ENCODE results near the gene CDH23.

CDH23 gene

DNA sequence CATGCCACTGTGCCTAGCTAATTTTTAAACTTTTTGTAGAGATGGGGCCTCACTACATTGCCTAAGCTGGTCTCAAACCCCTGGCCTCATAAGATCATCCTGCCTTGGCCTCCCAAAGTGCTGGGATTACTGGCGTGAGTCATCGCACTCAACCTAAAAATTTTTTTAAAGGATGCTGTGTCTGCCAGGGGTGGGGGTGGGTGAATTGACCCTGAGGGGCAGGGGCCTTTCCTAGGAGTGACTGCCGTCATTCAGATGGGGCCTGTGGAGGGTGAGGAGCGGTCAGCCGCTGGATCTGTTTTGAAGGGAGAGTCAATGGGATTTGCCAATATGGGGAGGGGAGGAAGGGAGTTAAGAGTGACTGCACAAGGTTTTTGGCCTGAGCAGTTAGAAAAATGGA lies 233.4 kb downstream of the CDH23 start:
- DNase-seq: no peak

GRCh38 chr10:71631007-71631861 lies 234.5 kb downstream of the CDH23 start:
- DNase-seq: no peak

DNA sequence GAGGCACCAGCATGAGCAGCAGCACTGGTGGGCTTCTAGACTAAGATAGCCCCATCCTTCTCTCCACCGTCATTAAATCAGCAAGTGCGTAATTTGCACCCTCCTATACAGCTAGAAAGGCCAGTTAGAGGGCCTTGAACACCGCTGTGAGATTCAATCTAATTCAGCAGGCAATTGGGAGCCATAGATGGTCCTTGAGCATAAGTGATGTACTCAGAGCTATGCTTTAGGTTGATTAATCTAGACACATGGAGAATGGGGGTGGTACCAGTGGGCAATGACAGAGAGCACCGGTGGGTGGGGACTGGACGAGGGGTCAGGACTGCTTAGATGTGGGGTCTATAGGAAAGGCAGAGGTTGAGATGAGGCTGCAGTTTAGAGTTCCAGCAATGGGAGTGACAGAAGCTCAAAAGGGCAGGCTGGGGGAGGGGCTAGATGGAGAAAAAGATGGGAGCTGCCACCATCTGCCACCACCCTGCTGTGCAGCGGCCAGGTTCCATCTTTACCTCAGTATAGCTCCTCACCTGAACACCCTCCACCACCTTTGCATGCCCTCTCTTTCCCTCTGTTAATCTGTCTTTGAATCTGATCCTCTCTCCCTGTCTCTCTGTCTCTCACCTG lies 235.6 kb downstream of the CDH23 start:
- DNase-seq: no peak

DNA sequence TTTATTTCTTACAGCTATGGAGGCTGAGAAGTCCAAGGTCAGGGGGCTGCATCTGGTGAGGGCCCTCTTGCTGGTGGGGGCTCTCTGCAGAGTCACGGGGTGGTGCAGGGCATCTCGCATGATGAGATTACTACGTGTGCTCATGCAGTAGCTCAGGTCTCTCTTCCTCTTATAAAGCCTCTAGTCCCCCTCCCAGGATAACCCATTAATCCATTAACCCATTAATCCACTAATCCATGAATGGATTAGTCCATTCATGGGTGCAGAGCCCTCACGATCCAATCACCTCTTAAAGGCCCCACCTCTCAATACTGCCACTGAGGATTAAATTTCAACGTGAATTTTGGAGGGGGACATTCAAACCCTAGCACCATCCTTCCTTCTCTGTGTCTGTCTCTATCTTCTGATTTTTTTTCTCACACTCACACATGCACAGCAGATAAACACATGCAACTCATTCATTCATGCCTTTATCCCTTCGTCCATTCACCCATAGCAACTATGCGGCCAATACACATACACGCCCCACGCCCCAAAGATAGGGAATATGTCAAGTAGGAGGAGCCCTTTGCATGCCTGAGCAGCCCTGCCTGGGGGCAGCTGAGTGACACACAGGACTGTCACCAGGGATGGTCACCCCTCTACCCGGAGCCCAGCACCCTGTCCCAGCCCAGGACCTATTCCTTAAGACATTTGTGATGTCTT lies 236.3 kb downstream of the CDH23 start:
- no peak for DNase-seq

GRCh38 chr10:71633920-71634319 lies 237.2 kb downstream of the CDH23 start:
- DNase-seq: no peak

DNA sequence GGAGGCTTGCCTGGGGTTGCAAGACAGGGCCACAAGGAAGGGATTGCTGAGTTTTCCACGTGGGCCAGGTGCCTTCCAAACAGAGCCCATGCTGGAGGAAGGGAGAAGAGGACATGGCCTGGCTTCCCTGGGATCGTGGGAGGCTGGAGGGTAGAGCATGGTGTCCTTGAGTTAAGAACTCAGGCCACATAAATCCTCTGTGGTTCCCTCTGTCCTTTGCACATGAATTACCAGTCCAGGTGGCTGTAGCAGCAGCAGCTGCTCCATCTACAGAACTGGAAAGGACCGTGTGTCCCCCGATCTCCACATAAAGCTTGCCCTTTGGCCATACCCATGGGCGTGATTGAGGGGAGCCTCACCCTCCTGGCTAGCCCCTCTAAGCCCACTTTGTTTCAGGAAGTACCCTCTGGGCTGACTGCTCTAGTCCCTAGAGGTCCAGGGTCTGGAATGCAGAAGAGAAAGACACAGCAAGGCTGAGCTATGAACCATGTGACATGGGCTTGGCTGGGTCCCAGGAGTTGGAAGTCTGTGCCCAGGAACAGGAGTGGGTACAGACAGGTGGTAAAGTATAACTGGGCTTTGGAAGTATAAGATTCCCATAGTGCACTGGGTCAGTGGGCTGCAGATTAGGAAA lies 237.9 kb downstream of the CDH23 start:
- no peak for DNase-seq

GRCh38 chr10:71635251-71635866 lies 238.6 kb downstream of the CDH23 start:
- DNase-seq: no peak

DNA sequence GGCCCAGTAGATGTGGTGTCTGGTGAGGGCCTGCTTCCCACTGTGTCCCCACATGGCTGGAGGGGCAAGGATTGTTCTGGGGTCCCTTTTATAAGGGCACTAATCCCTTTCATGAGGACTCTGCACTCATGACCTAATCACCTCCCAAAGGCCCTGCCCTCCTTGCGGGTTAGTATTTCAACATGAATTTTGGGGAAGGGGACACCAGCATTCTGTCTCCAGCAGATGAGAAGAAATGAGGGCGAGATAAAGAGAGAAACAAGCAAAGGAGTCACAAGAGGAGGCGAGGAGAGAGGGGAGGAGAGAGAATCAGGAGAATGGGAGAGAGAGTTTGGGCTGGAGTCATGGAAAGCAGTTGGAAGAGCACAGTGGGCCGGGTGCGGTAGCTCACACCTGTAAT lies 239.1 kb downstream of the CDH23 start:
- no peak for DNase-seq

DNA sequence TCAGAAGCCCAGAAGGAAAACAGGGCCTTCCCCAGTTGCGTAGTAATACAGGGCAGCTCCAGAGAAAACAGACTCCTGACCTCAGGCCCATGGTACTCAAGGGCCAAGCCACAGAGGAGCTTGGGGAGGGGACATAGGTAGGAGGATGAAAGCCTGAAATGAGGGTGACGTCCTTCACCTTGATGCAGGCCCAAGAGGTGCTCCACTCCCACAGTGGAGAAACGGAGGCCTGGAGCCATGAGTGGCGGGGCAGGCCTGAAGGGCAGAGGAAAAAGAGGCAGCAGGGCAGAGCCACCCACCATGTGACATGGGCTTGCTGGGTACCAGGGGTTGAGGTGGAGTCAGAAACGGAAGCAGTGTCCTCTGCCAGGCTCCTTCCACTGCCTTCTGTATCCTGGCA lies 239.9 kb downstream of the CDH23 start:
- DNase-seq: no peak

DNA sequence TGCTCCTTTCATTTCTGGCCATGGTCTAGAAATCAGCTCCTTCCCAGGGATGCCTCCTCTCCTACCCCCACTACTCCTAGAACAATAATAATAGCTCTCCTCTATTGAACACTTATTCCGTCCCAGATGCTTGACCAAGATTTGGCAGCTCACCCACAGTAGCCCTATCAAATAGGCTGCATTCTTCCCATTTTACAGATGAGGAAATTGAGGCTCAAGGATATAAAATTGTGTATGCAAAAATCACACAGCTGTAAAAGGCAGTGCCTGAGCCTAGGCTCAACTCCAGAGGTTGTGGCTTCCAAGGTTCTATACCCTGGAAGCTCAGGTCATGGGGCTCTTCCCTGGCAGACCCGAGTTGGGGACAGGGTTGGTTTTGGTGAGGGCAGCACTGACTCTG lies 240.6 kb downstream of the CDH23 start:
- DNase-seq: no peak

GRCh38 chr10:71638064-71638821 lies 241.5 kb downstream of the CDH23 start:
- DNase-seq: no peak

- no peak for DNase-seq
Measured at GRCh38 chr10:71638822-71639719, 242.4 kb downstream of the CDH23 start.

GRCh38 chr10:71640607-71641006 lies 243.9 kb downstream of the CDH23 start:
- DNase-seq: no peak

GRCh38 chr10:71641449-71641848 lies 244.7 kb downstream of the CDH23 start:
- no peak for DNase-seq

DNA sequence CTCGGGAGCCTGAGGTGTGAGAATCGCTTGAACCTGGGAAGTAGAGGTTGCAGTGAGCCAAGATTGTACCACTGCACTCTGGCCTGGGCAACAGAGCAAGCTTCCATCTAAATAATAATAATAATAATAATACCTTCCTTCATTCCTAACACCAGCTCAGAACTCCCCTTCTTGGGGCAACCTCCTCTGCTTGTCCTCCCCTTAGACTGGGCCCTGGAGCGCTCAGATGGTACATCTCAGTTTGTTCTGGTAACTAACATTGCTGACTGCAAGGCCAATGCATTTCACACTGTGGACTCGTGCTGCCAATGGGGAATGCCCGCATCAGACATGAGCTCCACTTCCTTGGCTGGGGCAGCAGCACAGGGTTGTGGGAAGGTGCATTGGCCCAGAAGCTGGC lies 245.3 kb downstream of the CDH23 start:
- DNase-seq: no peak

- no peak for DNase-seq
Measured at GRCh38 chr10:71643904-71644303, 247.2 kb downstream of the CDH23 start.

DNA sequence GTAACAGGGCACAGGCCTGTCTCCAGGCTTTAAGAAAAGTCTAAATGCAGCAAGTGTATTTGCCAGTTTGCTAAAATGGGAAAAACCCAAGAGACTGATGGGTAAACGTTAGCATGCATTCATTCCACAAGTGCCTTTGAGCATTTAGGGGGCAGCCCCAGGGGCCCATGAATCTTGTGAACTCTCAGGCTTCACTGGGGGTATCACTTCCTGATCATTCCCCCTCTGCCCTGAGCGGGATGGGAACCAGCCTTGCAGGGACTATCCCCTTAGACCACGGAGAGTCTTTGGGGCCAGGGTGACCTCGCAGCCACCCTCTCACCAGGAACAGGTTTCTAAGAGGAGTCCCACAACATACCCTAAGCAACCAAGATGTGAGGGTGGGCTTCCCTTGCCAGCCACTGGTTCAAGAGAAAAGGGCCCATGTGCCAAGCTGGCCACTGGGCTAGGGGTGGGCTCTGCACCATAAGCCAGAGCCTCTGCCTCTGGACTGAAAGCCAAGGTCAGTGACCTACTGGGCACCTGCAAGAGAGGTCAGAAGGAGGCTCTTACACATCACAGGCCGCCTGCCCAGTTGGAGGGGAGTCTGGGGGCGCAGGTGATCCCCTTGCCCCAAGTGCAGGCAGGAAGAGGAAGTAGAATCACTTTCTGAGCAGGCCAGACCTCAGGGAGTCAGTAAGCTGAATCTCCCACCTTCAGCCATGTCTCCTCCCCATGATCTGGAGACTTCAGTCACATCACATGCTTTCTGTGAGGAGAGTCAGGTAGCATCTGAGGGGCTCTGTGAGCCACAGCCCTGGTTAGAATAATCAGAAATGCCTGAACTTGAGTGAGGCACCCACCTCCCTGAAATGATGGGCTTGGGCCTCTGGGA lies 247.8 kb downstream of the CDH23 start:
- no peak for DNase-seq

DNA sequence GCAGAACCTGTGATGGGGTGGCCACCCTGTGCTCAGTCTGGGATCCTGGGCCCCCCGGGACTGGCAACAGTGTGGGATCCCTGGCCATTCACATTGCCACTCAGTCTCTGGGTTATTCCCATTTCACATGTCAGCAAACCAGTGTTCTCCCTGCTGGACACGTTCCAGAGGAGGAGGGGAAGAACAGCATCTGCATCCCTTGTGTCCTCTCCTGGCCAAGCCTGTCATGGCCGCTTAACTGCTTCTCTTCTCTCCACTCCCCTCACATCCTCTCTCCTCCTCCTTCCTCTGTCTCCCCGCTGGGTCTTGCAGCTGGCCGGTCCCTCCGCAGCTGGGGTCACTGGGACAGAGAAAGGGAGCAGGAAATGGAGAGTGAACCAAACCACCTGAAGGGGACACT lies 248.5 kb downstream of the CDH23 start:
- DNase-seq: no peak

DNA sequence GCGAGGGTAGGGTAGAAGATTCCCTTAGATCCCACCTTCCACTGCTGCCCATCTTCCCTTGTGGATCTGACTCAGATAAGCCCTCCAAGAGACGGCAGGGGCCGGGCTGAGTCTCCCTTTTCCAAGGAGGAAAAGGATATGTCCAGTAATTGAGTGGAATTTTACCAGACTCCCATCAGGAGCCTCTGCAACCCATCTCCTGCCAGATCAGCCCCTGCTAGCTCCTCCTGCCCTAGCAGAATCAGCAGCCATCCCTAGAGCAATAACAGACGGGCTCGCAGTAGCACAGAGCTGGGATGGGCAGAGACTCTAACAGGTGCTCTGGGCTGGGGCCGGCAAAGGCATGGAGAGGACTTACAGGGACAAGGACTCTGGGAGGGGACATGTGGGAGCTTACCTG lies 249.3 kb downstream of the CDH23 start:
- DNase-seq: no peak
